Activated CD8-positive, alpha-beta memory T cell treated with anti-CD3 and anti-CD28 coated beads for 4 hours (primary cell): Measurements from ENCODE around the gene CASK.

Experiments
- DNase-seq, 2 donors: peaks; one replicate each; pipeline ENCODE4 v3.0.0-alpha.2; 2020; ENCODE audit warnings: low read depth in 2 of 2

Gene CASK

GRCh38 chrX:41473936-41474725 is 449.2 kb downstream of the CASK start:
- no peak for DNase-seq

DNA sequence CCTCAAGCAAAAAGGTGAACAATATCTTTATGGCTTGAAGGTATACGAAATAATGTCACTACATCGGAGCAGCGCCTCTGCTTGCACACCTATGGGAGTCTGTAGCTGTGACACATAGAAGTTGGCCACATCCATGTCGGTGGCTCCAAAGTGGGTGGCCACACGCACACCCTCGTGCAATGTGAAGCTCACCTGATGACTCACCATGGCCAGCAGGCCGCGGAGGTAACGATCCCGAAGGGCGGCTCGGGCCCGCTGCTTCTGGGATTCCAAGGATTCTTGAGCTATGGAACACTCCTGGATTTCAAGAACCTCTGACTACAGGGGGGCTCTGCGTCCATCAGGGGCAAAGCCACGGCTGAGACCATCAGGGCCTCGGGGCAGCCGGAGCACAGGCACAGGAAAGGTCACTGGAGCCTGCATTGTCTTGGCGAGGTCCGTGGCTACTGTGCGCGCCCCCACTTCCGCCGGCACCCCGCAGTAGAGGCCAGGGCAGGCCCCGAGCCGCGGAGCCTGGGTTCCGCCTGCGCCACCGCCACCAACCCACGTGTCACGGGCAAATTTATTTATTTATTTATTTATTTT is 451.0 kb downstream of the CASK start:
- DNase-seq = no peak

DNA sequence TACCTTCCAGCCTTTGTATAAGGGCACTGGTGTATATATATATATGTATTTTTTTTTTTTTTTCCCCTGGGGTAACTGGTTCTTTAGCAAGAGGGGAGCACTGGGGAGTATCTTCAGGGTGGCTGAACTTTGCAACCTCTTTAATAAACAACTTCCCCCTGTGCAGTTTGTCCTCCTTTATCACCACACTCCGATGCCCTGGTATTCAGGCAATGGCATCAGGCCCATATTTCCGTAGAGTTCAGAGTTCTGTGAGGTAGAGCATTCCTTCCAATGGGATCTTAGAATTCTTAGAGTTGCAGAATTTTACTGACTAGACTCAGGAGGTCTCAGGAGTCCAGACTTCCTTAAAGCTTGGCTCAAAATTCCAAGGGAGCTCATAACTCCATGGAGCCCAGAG is 451.6 kb downstream of the CASK start:
- DNase-seq = no peak

GRCh38 chrX:41470706-41471105 is 452.6 kb downstream of the CASK start:
- DNase-seq = no peak

DNA sequence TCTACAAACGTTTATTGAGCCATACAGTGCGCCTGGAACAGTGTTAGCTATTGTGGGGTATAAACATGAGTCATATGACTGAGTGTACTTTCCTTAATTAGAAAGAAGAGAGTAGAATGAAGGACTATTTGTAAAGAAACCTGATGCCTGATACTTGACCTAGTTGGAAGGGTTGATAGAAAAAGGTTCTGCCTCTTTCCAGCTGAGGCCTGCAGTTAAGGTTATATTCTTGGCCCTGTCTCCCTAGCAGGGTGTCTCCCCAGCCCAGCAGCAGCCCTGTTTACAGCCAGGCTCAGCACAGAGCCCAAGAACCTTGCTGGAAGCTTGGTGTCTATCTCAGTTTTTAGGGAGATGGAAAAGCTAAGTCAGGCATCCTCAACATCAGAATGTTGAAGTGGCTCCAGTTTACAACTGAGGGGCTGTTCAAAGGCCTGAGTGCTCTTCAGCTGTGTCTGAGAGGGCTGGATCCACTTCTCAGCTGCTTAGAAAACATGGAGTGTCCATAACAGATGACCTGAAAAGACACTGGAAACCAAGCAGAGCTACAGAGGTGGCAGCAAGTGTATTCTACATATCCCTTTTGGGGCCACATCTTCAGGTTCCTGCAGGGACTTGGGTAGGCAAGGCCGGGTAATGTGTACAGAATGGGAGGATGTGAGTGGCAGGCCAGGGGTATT is 454.6 kb downstream of the CASK start:
- no peak for DNase-seq
